GM19468 (cell line): ENCODE measurements around the gene PIP5K1C.
"Not testable (repeated sequence)": the region's sequence is repeated elsewhere in the genome, so short reads cannot be mapped to it uniquely, and the experiment has no call there.

Experiments used
- ATAC-seq: cut with Tn5 transposase; IDR thresholded peaks from one replicate; pipeline ENCODE4 v1.9.1; 2021; ENCODE audit warnings: mild to moderate bottlenecking, moderate library complexity, moderate number of reproducible peaks; ENCODE audit not compliant: unreplicated experiment; ENCODE audit errors: extremely low read depth

PIP5K1C gene

GRCh38 chr19:3648037-3648905, 52.0 kb downstream of the PIP5K1C start:
- no peak for ATAC-seq

- not testable (repeated sequence) for ATAC-seq
Observed at GRCh38 chr19:3647102-3647501, 53.2 kb downstream of the PIP5K1C start.

GRCh38 chr19:3646336-3647092, 53.8 kb downstream of the PIP5K1C start:
- no peak for ATAC-seq

GRCh38 chr19:3645726-3646125, 54.5 kb downstream of the PIP5K1C start:
- no peak for ATAC-seq

- no peak for ATAC-seq
Observed at GRCh38 chr19:3645067-3645396, 55.2 kb downstream of the PIP5K1C start.

- no peak for ATAC-seq
Observed at GRCh38 chr19:3644351-3645066, 55.8 kb downstream of the PIP5K1C start.

GRCh38 chr19:3643674-3644313, 56.5 kb downstream of the PIP5K1C start:
- ATAC-seq: no peak

- no peak for ATAC-seq
Observed at GRCh38 chr19:3642987-3643673, 57.1 kb downstream of the PIP5K1C start.

- no peak for ATAC-seq
Observed at GRCh38 chr19:3642296-3642695, 58.0 kb downstream of the PIP5K1C start.

GRCh38 chr19:3641515-3642269, 58.6 kb downstream of the PIP5K1C start:
- ATAC-seq: no peak

- no peak for ATAC-seq
Observed at GRCh38 chr19:3639479-3639878, 60.8 kb downstream of the PIP5K1C start.

GRCh38 chr19:3638208-3639193, 61.8 kb downstream of the PIP5K1C start:
- ATAC-seq: no peak

GRCh38 chr19:3637621-3638020, 62.6 kb downstream of the PIP5K1C start:
- no peak for ATAC-seq

GRCh38 chr19:3636962-3637361, 63.3 kb downstream of the PIP5K1C start:
- ATAC-seq: no peak

GRCh38 chr19:3636506-3636905, 63.8 kb downstream of the PIP5K1C start:
- no peak for ATAC-seq

GRCh38 chr19:3634496-3635045, 65.7 kb downstream of the PIP5K1C start:
- ATAC-seq: no peak

GRCh38 chr19:3633559-3633988, 66.7 kb downstream of the PIP5K1C start:
- ATAC-seq: no peak
